Measurements from ENCODE around the gene ABCF3.
"Not testable (repeated sequence)": the region's sequence is repeated elsewhere in the genome, so short reads cannot be mapped to it uniquely, and the experiment has no call there.

ABCF3 gene

GRCh38 chr3:184149123-184149522 is 36.9 kb upstream of the ABCF3 start:
- no peak overlapping the region for H3K9ac ChIP-seq
- H4K20me1 ChIP-seq, result peaks cover 0 to 21% (median 16%) of the 10 kb centered on the region in 11 experiments; a peak in 13 of 22 replicates
- peaks cover 25 to 32% (median 29%) of the 10 kb centered on the region in 11 experiments for H3K36me3 ChIP-seq
- peaks cover 0 to 16% (median 13%) of the 10 kb centered on the region in 10 experiments; a peak in 11 of 20 replicates for H3K4me1 ChIP-seq
- H3K9me3 ChIP-seq (replicated peaks in 1 of 11), result no peaks in the 10 kb centered on the region
- H3K27me3 ChIP-seq, result no peaks in the 10 kb centered on the region
- TF ChIP-seq Cebpa-rat (IDR thresholded peaks at IDR 0.05), result no peak
- no peak overlapping the region for H3K27ac ChIP-seq
- no peak overlapping the region for H3K4me2 ChIP-seq
- H3K4me3 ChIP-seq, result no peak overlapping the region

GRCh38 chr3:184149770-184150169 is 36.2 kb upstream of the ABCF3 start:
- not testable (repeated sequence) for H3K9ac ChIP-seq; H3K4me2 ChIP-seq; H3K4me3 ChIP-seq; H3K27me3 ChIP-seq; H3K27ac ChIP-seq; H3K9me3 ChIP-seq (replicated peaks in 1 of 11)
- peaks cover 18 to 25% (median 23%) of the 10 kb centered on the region in 11 experiments for H3K36me3 ChIP-seq
- peaks cover 0 to 15% (median 10%) of the 10 kb centered on the region in 11 experiments; a peak in 13 of 22 replicates for H4K20me1 ChIP-seq
- peaks cover 5 to 16% (median 11%) of the 10 kb centered on the region in 10 experiments; a peak in 14 of 20 replicates for H3K4me1 ChIP-seq

GRCh38 chr3:184154885-184155643 is 30.9 kb upstream of the ABCF3 start, which contains the start of gene DVL3:
Gene DVL3 (plus strand): TSS chr3:184155377. CDS start chr3:184155636, 259 bp downstream.
- peaks cover 0 to 7% (median 0%) of the 10 kb centered on the region in 11 experiments; a peak in 4 of 22 replicates for H3K36me3 ChIP-seq
- H3K27ac ChIP-seq, result peak within 1 kb of the TSS; percentile 77 to 89 (median 87)
- H3K9me3 ChIP-seq (replicated peaks in 1 of 11), result no peaks in the 10 kb centered on the region
- no peak for TF ChIP-seq Cebpa-rat (IDR thresholded peaks at IDR 0.05)
- H3K4me3 ChIP-seq, result peak within 1 kb of the TSS; percentile 76 to 98 (median 90)
- H4K20me1 ChIP-seq, result peaks cover 18 to 45% (median 38%) of the 10 kb centered on the region in 11 experiments; a peak in 19 of 22 replicates
- H3K27me3 ChIP-seq, result no peaks in the 10 kb centered on the region
- peak within 1 kb of the TSS; percentile 86 to 96 (median 91) for H3K9ac ChIP-seq
- peaks cover 33 to 45% (median 42%) of the 10 kb centered on the region in 10 experiments for H3K4me1 ChIP-seq
- H3K4me2 ChIP-seq, result peak within 1 kb of the TSS; percentile 95 to 99 (median 98)

- H3K36me3 ChIP-seq, result peaks cover 0 to 15% (median 6%) of the 10 kb centered on the region in 11 experiments; a peak in 10 of 22 replicates
- H3K4me2 ChIP-seq, result peak overlapping the region; percentile 95 to 99 (median 98)
- peak overlapping the region; percentile 86 to 96 (median 91) for H3K9ac ChIP-seq
- H4K20me1 ChIP-seq, result peaks cover 26 to 53% (median 45%) of the 10 kb centered on the region in 11 experiments; a peak in 21 of 22 replicates
- peaks cover 33 to 53% (median 45%) of the 10 kb centered on the region in 10 experiments for H3K4me1 ChIP-seq
- H3K4me3 ChIP-seq, result peak overlapping the region; percentile 76 to 98 (median 90)
- no peaks in the 10 kb centered on the region for H3K9me3 ChIP-seq (replicated peaks in 1 of 11)
- peak overlapping the region; percentile 77 to 89 (median 87) for H3K27ac ChIP-seq
- TF ChIP-seq Cebpa-rat (IDR thresholded peaks at IDR 0.05), result no peak
- no peaks in the 10 kb centered on the region for H3K27me3 ChIP-seq
Observed at GRCh38 chr3:184155644-184156521, 30.1 kb upstream of the ABCF3 start.

GRCh38 chr3:184156522-184156955 is 29.5 kb upstream of the ABCF3 start:
- TF ChIP-seq Cebpa-rat (IDR thresholded peaks at IDR 0.05), result no peak
- peaks cover 33 to 56% (median 47%) of the 10 kb centered on the region in 10 experiments for H3K4me1 ChIP-seq
- H3K4me3 ChIP-seq, result peak overlapping the region; percentile 76 to 98 (median 90)
- no peaks in the 10 kb centered on the region for H3K9me3 ChIP-seq (replicated peaks in 1 of 11)
- H3K9ac ChIP-seq, result peak overlapping the region; percentile 86 to 96 (median 91)
- H4K20me1 ChIP-seq, result peaks cover 31 to 60% (median 51%) of the 10 kb centered on the region in 11 experiments; a peak in 21 of 22 replicates
- H3K27me3 ChIP-seq, result no peaks in the 10 kb centered on the region
- H3K36me3 ChIP-seq, result peaks cover 0 to 22% (median 6%) of the 10 kb centered on the region in 11 experiments; a peak in 11 of 22 replicates
- H3K27ac ChIP-seq, result peak overlapping the region; percentile 77 to 89 (median 87)
- H3K4me2 ChIP-seq, result peak overlapping the region; percentile 95 to 99 (median 98)

GRCh38 chr3:184157206-184157605 is 28.8 kb upstream of the ABCF3 start:
- Histone ChIP-seq H3K4me3 (peak overlapping the region; percentile 76 to 98 (median 90)), H3K9ac (peak overlapping the region; percentile 86 to 96 (median 91)), H3K27me3 (no peaks in the 10 kb centered on the region), H3K4me2 (peak overlapping the region; percentile 95 to 99 (median 98)), H4K20me1 (peaks cover 34 to 65% (median 58%) of the 10 kb centered on the region in 11 experiments; a peak in 21 of 22 replicates), H3K27ac (peak overlapping the region; percentile 77 to 89 (median 87); a peak in 21 of 22 replicates), H3K36me3 (peaks cover 4 to 29% (median 10%) of the 10 kb centered on the region in 11 experiments; a peak in 19 of 22 replicates), H3K9me3 (replicated peaks in 1 of 11) (no peaks in the 10 kb centered on the region), H3K4me1 (peaks cover 33 to 56% (median 47%) of the 10 kb centered on the region in 10 experiments)
- no peak for TF ChIP-seq Cebpa-rat (IDR thresholded peaks at IDR 0.05)

GRCh38 chr3:184158404-184158803 is 27.6 kb upstream of the ABCF3 start:
- Histone ChIP-seq H3K4me2 (peak overlapping the region; percentile 95 to 99 (median 98)), H3K4me3 (peak overlapping the region in 9 of 10 experiments; percentile 76 to 98 (median 91); a peak in 10 of 20 replicates), H3K27ac (peak overlapping the region in 7 of 11 experiments; percentile 1 to 51 (median 9); a peak in 9 of 22 replicates), H4K20me1 (peaks cover 41 to 77% (median 70%) of the 10 kb centered on the region in 11 experiments; a peak in 21 of 22 replicates), H3K9me3 (replicated peaks in 1 of 11) (no peaks in the 10 kb centered on the region), H3K9ac (peak overlapping the region; percentile 86 to 96 (median 91); a peak in 15 of 22 replicates), H3K4me1 (peaks cover 37 to 62% (median 53%) of the 10 kb centered on the region in 10 experiments), H3K36me3 (peaks cover 15 to 41% (median 21%) of the 10 kb centered on the region in 11 experiments; a peak in 21 of 22 replicates), H3K27me3 (no peaks in the 10 kb centered on the region)
- TF ChIP-seq Cebpa-rat (IDR thresholded peaks at IDR 0.05), result no peak

- Histone ChIP-seq H3K27me3 (no peaks in the 10 kb centered on the region), H3K4me2 (peak overlapping the region in 7 of 11 experiments; percentile 2 to 99 (median 97); a peak in 12 of 22 replicates), H3K4me3 (no peak overlapping the region), H3K9ac (peak overlapping the region in 4 of 11 experiments; percentile 14 to 35 (median 19); a peak in 4 of 22 replicates), H3K36me3 (peaks cover 35 to 61% (median 41%) of the 10 kb centered on the region in 11 experiments), H3K9me3 (replicated peaks in 1 of 11) (no peaks in the 10 kb centered on the region), H4K20me1 (peaks cover 61 to 98% (median 91%) of the 10 kb centered on the region in 11 experiments; a peak in 21 of 22 replicates), H3K4me1 (peaks cover 40 to 60% (median 56%) of the 10 kb centered on the region in 10 experiments), H3K27ac (peak overlapping the region in 6 of 11 experiments; percentile 21 to 38 (median 30); a peak in 3 of 22 replicates)
- no peak for TF ChIP-seq Cebpa-rat (IDR thresholded peaks at IDR 0.05)
Observed at GRCh38 chr3:184160456-184160855, 25.5 kb upstream of the ABCF3 start.

- H3K27ac ChIP-seq; H3K9me3 ChIP-seq (replicated peaks in 1 of 11); H3K27me3 ChIP-seq; H3K9ac ChIP-seq; H3K4me2 ChIP-seq; H3K4me3 ChIP-seq: not testable (repeated sequence)
- peaks cover 57 to 83% (median 63%) of the 10 kb centered on the region in 11 experiments for H3K36me3 ChIP-seq
- H4K20me1 ChIP-seq, result peaks cover 55 to 92% (median 81%) of the 10 kb centered on the region in 11 experiments; a peak in 21 of 22 replicates
- H3K4me1 ChIP-seq, result peaks cover 28 to 52% (median 46%) of the 10 kb centered on the region in 10 experiments
Observed at GRCh38 chr3:184162571-184163070, 23.4 kb upstream of the ABCF3 start.
